IMR-90 (cell line): ENCODE measurements around the gene CD69.

Source experiments
- BHLHE40 ChIP-seq: fragments of 150-350 bp; IDR thresholded peaks from 2 replicates; pipeline ENCODE4 v1.6.1; 2016; ENCODE audit warnings: mild to moderate bottlenecking, low read depth, low read length
- CEBPB ChIP-seq: IDR thresholded peaks from 2 replicates; pipeline ENCODE4 v1.6.1; 2012; ENCODE audit warnings: low read depth, low read length, improper control_type of control experiment
- FOS ChIP-seq: fragments of 150-350 bp; IDR thresholded peaks from 2 replicates; pipeline ENCODE4 v1.6.1; 2016; ENCODE audit warnings: low read depth, low read length
- MAFK ChIP-seq: IDR thresholded peaks from 2 replicates; pipeline ENCODE4 v1.6.1; 2012; ENCODE audit warnings: low read depth, low read length, improper control_type of control experiment
- MXI1 ChIP-seq: IDR thresholded peaks from 2 replicates; pipeline ENCODE4 v1.6.1; 2012; ENCODE audit warnings: low read depth, mild to moderate bottlenecking, low read length, moderate library complexity, borderline replicate concordance
- NFE2L2 ChIP-seq: fragments of 150-350 bp; IDR thresholded peaks from 2 replicates; pipeline ENCODE4 v1.6.1; 2016; ENCODE audit warnings: low read depth, mild to moderate bottlenecking, low read length
- POLR2A ChIP-seq: IDR thresholded peaks from 2 replicates; pipeline ENCODE4 v1.6.1; 2012; ENCODE audit warnings: mild to moderate bottlenecking, low read depth, low read length
- RAD21 ChIP-seq: IDR thresholded peaks from 2 replicates; pipeline ENCODE4 v1.6.1; 2012; ENCODE audit warnings: low read length, improper control_type of control experiment
- RCOR1 ChIP-seq: IDR thresholded peaks from 2 replicates; pipeline ENCODE4 v1.6.1; 2012; ENCODE audit warnings: mild to moderate bottlenecking, low read length, improper control_type of control experiment; ENCODE audit not compliant: insufficient replicate concordance
- RFX5 ChIP-seq: IDR thresholded peaks from 2 replicates; pipeline ENCODE4 v1.8.0; 2012; ENCODE audit warnings: low read depth, mild to moderate bottlenecking, low read length, moderate library complexity
- SMC3 ChIP-seq: fragments of 150-350 bp; IDR thresholded peaks from 2 replicates; pipeline ENCODE4 v1.6.1; 2016; ENCODE audit warnings: low read depth, mild to moderate bottlenecking, antibody characterized with exemption, low read length, moderate library complexity
- TF ChIP-seq, protein P1 (sequence below): conservative IDR thresholded peaks from 2 replicates; pipeline ENCODE4 v1.5.1; 2012; ENCODE audit warnings: mild to moderate bottlenecking, low read depth, low read length, improper control_type of control experiment
- TF ChIP-seq, protein P2 (sequence below): fragments of 150-350 bp; IDR thresholded peaks from 2 replicates; pipeline ENCODE4 v1.6.1; 2017; ENCODE audit warnings: mild to moderate bottlenecking, antibody characterized with exemption, low read length, low read depth
- TF ChIP-seq, protein P3 (sequence below): fragments of 150-350 bp; IDR thresholded peaks from 2 replicates; pipeline ENCODE4 v1.6.1; 2016; ENCODE audit warnings: low read depth, mild to moderate bottlenecking, low read length, moderate library complexity, borderline replicate concordance

DNA sequence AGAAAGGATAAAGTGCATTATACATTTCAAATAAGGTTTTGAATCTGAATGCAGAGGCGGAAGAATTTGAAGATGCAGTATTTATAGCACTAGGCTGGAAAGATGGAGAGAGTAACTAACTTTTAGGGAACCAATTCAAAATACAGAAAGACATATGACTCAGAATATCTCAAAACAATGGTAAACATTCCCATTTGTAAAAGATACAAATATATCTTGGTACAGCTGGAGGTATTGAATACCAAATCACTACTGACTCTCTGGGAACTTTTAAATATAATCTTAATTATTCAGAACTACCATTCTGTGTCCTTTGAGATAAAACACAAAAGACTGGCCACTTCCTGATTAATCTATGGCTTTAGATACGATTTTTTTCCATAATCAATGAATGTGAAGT lies 5.1 kb downstream of the CD69 start:
- TF ChIP-seq, protein P1, sequence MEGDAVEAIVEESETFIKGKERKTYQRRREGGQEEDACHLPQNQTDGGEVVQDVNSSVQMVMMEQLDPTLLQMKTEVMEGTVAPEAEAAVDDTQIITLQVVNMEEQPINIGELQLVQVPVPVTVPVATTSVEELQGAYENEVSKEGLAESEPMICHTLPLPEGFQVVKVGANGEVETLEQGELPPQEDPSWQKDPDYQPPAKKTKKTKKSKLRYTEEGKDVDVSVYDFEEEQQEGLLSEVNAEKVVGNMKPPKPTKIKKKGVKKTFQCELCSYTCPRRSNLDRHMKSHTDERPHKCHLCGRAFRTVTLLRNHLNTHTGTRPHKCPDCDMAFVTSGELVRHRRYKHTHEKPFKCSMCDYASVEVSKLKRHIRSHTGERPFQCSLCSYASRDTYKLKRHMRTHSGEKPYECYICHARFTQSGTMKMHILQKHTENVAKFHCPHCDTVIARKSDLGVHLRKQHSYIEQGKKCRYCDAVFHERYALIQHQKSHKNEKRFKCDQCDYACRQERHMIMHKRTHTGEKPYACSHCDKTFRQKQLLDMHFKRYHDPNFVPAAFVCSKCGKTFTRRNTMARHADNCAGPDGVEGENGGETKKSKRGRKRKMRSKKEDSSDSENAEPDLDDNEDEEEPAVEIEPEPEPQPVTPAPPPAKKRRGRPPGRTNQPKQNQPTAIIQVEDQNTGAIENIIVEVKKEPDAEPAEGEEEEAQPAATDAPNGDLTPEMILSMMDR, result no peak
- TF ChIP-seq RCOR1 (no peak), FOS (no peak), POLR2A (no peak), CEBPB (no peak), MAFK (no peak), BHLHE40 (no peak), NFE2L2 (no peak), RFX5 (no peak), SMC3 (no peak), MXI1 (no peak), RAD21 (no peak)
- TF ChIP-seq, protein P2, sequence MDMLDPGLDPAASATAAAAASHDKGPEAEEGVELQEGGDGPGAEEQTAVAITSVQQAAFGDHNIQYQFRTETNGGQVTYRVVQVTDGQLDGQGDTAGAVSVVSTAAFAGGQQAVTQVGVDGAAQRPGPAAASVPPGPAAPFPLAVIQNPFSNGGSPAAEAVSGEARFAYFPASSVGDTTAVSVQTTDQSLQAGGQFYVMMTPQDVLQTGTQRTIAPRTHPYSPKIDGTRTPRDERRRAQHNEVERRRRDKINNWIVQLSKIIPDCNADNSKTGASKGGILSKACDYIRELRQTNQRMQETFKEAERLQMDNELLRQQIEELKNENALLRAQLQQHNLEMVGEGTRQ, result no peak
- TF ChIP-seq, protein P3, sequence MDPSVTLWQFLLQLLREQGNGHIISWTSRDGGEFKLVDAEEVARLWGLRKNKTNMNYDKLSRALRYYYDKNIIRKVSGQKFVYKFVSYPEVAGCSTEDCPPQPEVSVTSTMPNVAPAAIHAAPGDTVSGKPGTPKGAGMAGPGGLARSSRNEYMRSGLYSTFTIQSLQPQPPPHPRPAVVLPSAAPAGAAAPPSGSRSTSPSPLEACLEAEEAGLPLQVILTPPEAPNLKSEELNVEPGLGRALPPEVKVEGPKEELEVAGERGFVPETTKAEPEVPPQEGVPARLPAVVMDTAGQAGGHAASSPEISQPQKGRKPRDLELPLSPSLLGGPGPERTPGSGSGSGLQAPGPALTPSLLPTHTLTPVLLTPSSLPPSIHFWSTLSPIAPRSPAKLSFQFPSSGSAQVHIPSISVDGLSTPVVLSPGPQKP, result no peak
